H9 (cell line): ENCODE measurements around the gene COPB2. TPM values are rescaled to one million over a fixed set of nuclear protein-coding genes. Genes with fewer than 3 reads are reported as not detected.

Experiments used
- DNase-seq: peaks from one replicate; pipeline ENCODE4 v3.0.0-alpha.2; 2017
- H2AFZ ChIP-seq: one replicate; pipeline ENCODE4 v1.6.1; 2013; ENCODE audit warnings: mild to moderate bottlenecking, low read length, control low read depth, moderate library complexity
- H2AK5ac ChIP-seq: 2 replicates; pipeline ENCODE4 v1.6.1; 2013; ENCODE audit warnings: low read length, control low read depth, mixed read lengths; ENCODE audit not compliant: insufficient read length
- H2BK120ac ChIP-seq: one replicate; pipeline ENCODE4 v1.6.1; 2013; ENCODE audit warnings: low read depth, mild to moderate bottlenecking, low read length, control low read depth, inconsistent platforms; ENCODE audit not compliant: poor library complexity, severe bottlenecking
- H2BK12ac ChIP-seq: 2 replicates; pipeline ENCODE4 v1.6.1; 2013; ENCODE audit warnings: low read length, control low read depth, mixed read lengths, low read depth; ENCODE audit not compliant: insufficient read length
- H2BK15ac ChIP-seq: 2 replicates; pipeline ENCODE4 v1.6.1; 2013; ENCODE audit warnings: low read depth, low read length, control low read depth
- H2BK20ac ChIP-seq: one replicate; pipeline ENCODE4 v1.6.1; 2013; ENCODE audit warnings: low read depth, mild to moderate bottlenecking, low read length, control low read depth, inconsistent platforms; ENCODE audit not compliant: poor library complexity, severe bottlenecking
- H2BK5ac ChIP-seq: 2 replicates; pipeline ENCODE4 v1.6.1; 2013; ENCODE audit warnings: low read length, control low read depth, mixed read lengths; ENCODE audit not compliant: insufficient read length
- H3K14ac ChIP-seq: 2 replicates; pipeline ENCODE4 v1.6.1; 2013; ENCODE audit warnings: low read length, control low read depth; ENCODE audit not compliant: insufficient read depth
- H3K18ac ChIP-seq: 2 replicates; pipeline ENCODE4 v1.6.1; 2013; ENCODE audit warnings: low read depth, mild to moderate bottlenecking, mixed read lengths, low read length, control low read depth; ENCODE audit not compliant: insufficient read length
- H3K23ac ChIP-seq: 2 replicates; pipeline ENCODE4 v1.6.1; 2013; ENCODE audit warnings: low read length, control low read depth, mixed read lengths, low read depth; ENCODE audit not compliant: insufficient read length
- H3K23me2 ChIP-seq: 2 replicates; pipeline ENCODE4 v1.6.1; 2013; ENCODE audit warnings: low read depth, mild to moderate bottlenecking, mixed read lengths, low read length, control low read depth; ENCODE audit not compliant: insufficient read length, poor library complexity, severe bottlenecking
- H3K27ac ChIP-seq: 2 replicates; pipeline ENCODE4 v1.5.1; 2013; ENCODE audit warnings: low read length, control low read depth, mixed read lengths, low read depth; ENCODE audit not compliant: insufficient read length
- H3K27me3 ChIP-seq: 2 replicates; pipeline ENCODE4 v1.6.1; 2013; ENCODE audit warnings: low read length, control low read depth, inconsistent platforms; ENCODE audit not compliant: insufficient read depth
- H3K4ac ChIP-seq: 2 replicates; pipeline ENCODE4 v1.6.1; 2013; ENCODE audit warnings: low read depth, mild to moderate bottlenecking, control low read depth, inconsistent platforms, low read length, moderate library complexity
- H3K4me1 ChIP-seq: 2 replicates; pipeline ENCODE4 v1.6.1; 2013; ENCODE audit warnings: low read length, control low read depth, inconsistent platforms; ENCODE audit not compliant: insufficient read depth
- H3K4me2 ChIP-seq: 2 replicates; pipeline ENCODE4 v1.6.1; 2013; ENCODE audit warnings: low read length, control low read depth, mixed read lengths; ENCODE audit not compliant: insufficient read length, insufficient read depth
- H3K56ac ChIP-seq: 2 replicates; pipeline ENCODE4 v1.6.1; 2013; ENCODE audit warnings: low read depth, mild to moderate bottlenecking, mixed read lengths, low read length, control low read depth; ENCODE audit not compliant: insufficient read length
- H3K79me1 ChIP-seq: 2 replicates; pipeline ENCODE4 v1.6.1; 2013; ENCODE audit warnings: low read depth, mild to moderate bottlenecking, moderate library complexity, low read length, control low read depth, inconsistent platforms; ENCODE audit not compliant: insufficient read depth, poor library complexity, severe bottlenecking
- H3K79me2 ChIP-seq: 2 replicates; pipeline ENCODE4 v1.6.1; 2013; ENCODE audit warnings: low read length, control low read depth, inconsistent platforms; ENCODE audit not compliant: insufficient read depth
- H3K9ac ChIP-seq: 2 replicates; pipeline ENCODE4 v1.6.1; 2013; ENCODE audit warnings: low read length, control low read depth, mixed read lengths; ENCODE audit not compliant: insufficient read length; ENCODE audit errors: extremely low read depth
- H3K9me3 ChIP-seq: one replicate; pipeline ENCODE4 v1.6.1; 2013; ENCODE audit warnings: low read depth, low read length, inconsistent platforms; ENCODE audit not compliant: control insufficient read depth
- H3T11ph ChIP-seq: one replicate; pipeline ENCODE4 v1.6.1; 2013; ENCODE audit warnings: mild to moderate bottlenecking, low read length, control low read depth, inconsistent platforms
- H4K20me1 ChIP-seq: one replicate; pipeline ENCODE4 v1.6.1; 2013; ENCODE audit not compliant: control insufficient read depth, insufficient read length, insufficient read depth
- H4K5ac ChIP-seq: 2 replicates; pipeline ENCODE4 v1.6.1; 2013; ENCODE audit warnings: low read depth, mild to moderate bottlenecking, mixed read lengths, low read length, control low read depth; ENCODE audit not compliant: insufficient read length
- H4K8ac ChIP-seq: replicated peaks from 2 replicates; pipeline ENCODE4 v1.6.1; 2013; ENCODE audit warnings: low read length, control low read depth, mixed read lengths, low read depth; ENCODE audit not compliant: insufficient read length
- H4K91ac ChIP-seq: 2 replicates; pipeline ENCODE4 v1.6.1; 2013; ENCODE audit warnings: low read depth, mild to moderate bottlenecking, moderate library complexity, mixed read lengths, low read length, control low read depth; ENCODE audit not compliant: insufficient read length
- H3K27ac Mint-ChIP-seq, 3 experiments: 2 replicates in 2 of 3; 3 replicates in 1 of 3; pipeline ENCODE4 v1.8.0; 2020 to 2021; ENCODE audit warnings: mixed read lengths in 3 of 3, mild to moderate bottlenecking in 1 of 3, moderate library complexity in 1 of 3
- H3K27me3 Mint-ChIP-seq: 2 replicates; pipeline ENCODE4 v1.8.0; 2021; ENCODE audit warnings: low read depth, mild to moderate bottlenecking, moderate library complexity, mixed read lengths
- H3K36me3 Mint-ChIP-seq, 3 experiments: 2 replicates in 2 of 3; 3 replicates in 1 of 3; pipeline ENCODE4 v1.8.0; 2020 to 2021; ENCODE audit warnings: low read depth in 3 of 3, mixed read lengths in 3 of 3; ENCODE audit not compliant: insufficient read depth in 1 of 3
- H3K4me1 Mint-ChIP-seq, 2 experiments: 2 replicates each; pipeline ENCODE4 v1.8.0; 2020; ENCODE audit warnings: mixed read lengths in 2 of 2
- H3K4me3 Mint-ChIP-seq, 2 experiments: 2 replicates in 1 of 2; 3 replicates in 1 of 2; pipeline ENCODE4 v1.8.0; 2020 to 2021; ENCODE audit warnings: mild to moderate bottlenecking in 2 of 2, mixed read lengths in 2 of 2, moderate library complexity in 1 of 2
- H3K9me3 Mint-ChIP-seq, 2 experiments: 2 replicates in 1 of 2; 3 replicates in 1 of 2; pipeline ENCODE4 v1.8.0; 2020; ENCODE audit warnings: mild to moderate bottlenecking in 2 of 2, mixed read lengths in 2 of 2, moderate library complexity in 1 of 2
- WGBS: extraction: QIAGEN DNeasy Blood & Tissue Kit; methylation state at CpG from one replicate; pipeline ENCODE4 v1.1.7; 2013; ENCODE audit warnings: missing lambda C conversion rate, low lambda C conversion rate, mixed read lengths; ENCODE audit not compliant: insufficient read length; ENCODE audit errors: extremely low coverage; 5-methylcytosine and 5-hydroxymethylcytosine counted together
- total RNA-seq: library from RNA; stranded (reverse); gene quantifications from 2 replicates; pipeline ENCODE4 v1.2.1, GENCODE V29; 2021
- TF ChIP-seq, protein P1 (sequence below): fragments of 200-600 bp; sonication (generic); conservative IDR thresholded peaks from 3 replicates; pipeline ENCODE4 v1.8.0; 2021; ENCODE audit warnings: antibody characterized with exemption, mild to moderate bottlenecking

The COPB2 gene
- total RNA-seq, 1 experiment from 2014 or later = 121 TPM

- Histone ChIP-seq H3T11ph (no peak overlapping the region), H2AFZ (no peak overlapping the region), H4K20me1 (no peaks in the 10 kb centered on the region), H2BK15ac (no peak overlapping the region), H2BK12ac (no peak overlapping the region), H3K4me2 (no peak overlapping the region), H3K27me3 (no peaks in the 10 kb centered on the region), H3K79me1 (no peaks in the 10 kb centered on the region), H3K4me1 (no peaks in the 10 kb centered on the region), H3K23ac (no peak overlapping the region), H3K18ac (no peak overlapping the region), H3K27ac (no peak overlapping the region), H2BK120ac (no peak overlapping the region), H4K8ac (no peak overlapping the region), H3K9me3 (no peaks in the 10 kb centered on the region), H2BK5ac (no peak overlapping the region), H4K5ac (no peak overlapping the region), H2AK5ac (no peak overlapping the region), H3K4ac (no peak overlapping the region), H3K56ac (no peak overlapping the region), H3K9ac (no peak overlapping the region), H3K23me2 (no peaks in the 10 kb centered on the region), H4K91ac (no peak overlapping the region), H3K79me2 (no peaks in the 10 kb centered on the region), H3K14ac (no peak overlapping the region), H2BK20ac (no peak overlapping the region)
- DNase-seq = no peak
- H3K27ac Mint-ChIP-seq = no peak overlapping the region
- H3K36me3 Mint-ChIP-seq = no peaks in the 10 kb centered on the region
- no peaks in the 10 kb centered on the region for H3K9me3 Mint-ChIP-seq
- WGBS = no CpG with 5 or more reads among the region's 5 CpGs
- peaks cover 37% of the 10 kb centered on the region for H3K27me3 Mint-ChIP-seq
- TF ChIP-seq, protein P1, sequence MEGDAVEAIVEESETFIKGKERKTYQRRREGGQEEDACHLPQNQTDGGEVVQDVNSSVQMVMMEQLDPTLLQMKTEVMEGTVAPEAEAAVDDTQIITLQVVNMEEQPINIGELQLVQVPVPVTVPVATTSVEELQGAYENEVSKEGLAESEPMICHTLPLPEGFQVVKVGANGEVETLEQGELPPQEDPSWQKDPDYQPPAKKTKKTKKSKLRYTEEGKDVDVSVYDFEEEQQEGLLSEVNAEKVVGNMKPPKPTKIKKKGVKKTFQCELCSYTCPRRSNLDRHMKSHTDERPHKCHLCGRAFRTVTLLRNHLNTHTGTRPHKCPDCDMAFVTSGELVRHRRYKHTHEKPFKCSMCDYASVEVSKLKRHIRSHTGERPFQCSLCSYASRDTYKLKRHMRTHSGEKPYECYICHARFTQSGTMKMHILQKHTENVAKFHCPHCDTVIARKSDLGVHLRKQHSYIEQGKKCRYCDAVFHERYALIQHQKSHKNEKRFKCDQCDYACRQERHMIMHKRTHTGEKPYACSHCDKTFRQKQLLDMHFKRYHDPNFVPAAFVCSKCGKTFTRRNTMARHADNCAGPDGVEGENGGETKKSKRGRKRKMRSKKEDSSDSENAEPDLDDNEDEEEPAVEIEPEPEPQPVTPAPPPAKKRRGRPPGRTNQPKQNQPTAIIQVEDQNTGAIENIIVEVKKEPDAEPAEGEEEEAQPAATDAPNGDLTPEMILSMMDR = no peak
- no peak overlapping the region for H3K4me3 Mint-ChIP-seq
- H3K4me1 Mint-ChIP-seq = peaks cover 15 to 19% of the 10 kb centered on the region in 2 experiments
Measured at GRCh38 chr3:139313921-139314320, 75.5 kb downstream of the COPB2 start.
